A673 (cell line): ENCODE results near the gene VAT1L.

Experiments used
- CTCF ChIP-seq: fragments of 300-800, 200-600 bp; sonication (generic); conservative IDR thresholded peaks from 2 replicates; pipeline ENCODE4 v1.5.1; 2017; ENCODE audit warnings: low read depth, mild to moderate bottlenecking, antibody characterized with exemption, low read length, moderate library complexity, mixed read lengths
- EZH2 ChIP-seq: fragments of 200-600 bp; sonication (generic); IDR thresholded peaks from 2 replicates; pipeline ENCODE4 v1.6.1; 2017; ENCODE audit warnings: borderline replicate concordance, low read depth, mild to moderate bottlenecking, mixed read lengths, antibody characterized with exemption, low read length; ENCODE audit not compliant: poor library complexity, severe bottlenecking

DNA sequence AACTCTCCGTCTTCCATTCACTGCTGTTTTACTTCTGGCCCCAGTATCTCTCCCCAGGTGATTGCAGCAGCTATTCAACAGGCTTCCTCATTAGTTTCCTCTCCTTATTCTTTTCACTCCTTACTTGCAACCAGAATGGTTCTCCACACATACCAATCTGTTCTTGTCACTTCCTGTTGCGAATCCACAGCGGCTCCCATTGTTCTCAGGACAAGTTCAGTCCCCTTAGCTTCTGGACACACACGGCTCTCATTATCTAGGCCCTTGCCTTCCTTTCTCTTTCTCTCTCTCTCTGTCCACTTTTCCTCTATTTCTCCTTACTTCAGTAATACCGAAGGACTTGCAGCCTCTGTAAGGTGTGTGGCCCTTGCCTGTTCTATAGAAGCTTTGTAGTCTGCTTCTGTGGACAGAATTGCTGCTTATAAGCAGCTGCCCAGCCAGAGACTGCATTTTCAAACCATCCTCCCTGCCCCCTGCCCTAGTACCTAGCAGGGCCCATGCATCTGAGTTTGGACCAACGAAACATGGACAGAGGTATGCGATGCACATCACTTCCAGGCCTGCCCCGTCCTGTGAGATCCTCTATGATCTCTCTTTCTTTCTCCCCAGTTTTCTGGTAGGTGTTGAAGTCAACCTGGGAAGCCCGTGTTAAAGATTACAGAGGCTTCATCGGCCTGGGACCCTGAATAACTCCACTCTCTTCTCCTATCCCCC is 45.7 kb downstream of the VAT1L start:
- TF ChIP-seq CTCF (no peak), EZH2 (no peak)
